Lower leg skin (tissue), 3 donors: ENCODE results near the gene PARD6B.
"Not testable (repeated sequence)": the region's sequence is repeated elsewhere in the genome, so short reads cannot be mapped to it uniquely, and the experiment has no call there.

Source experiments
- POLR2A ChIP-seq, 2 donors: fragments of 450-650 bp; IDR thresholded peaks; one replicate each; pipeline ENCODE4 v1.6.1; 2016 to 2017; ENCODE audit warnings: antibody characterized with exemption in 2 of 2, mild to moderate bottlenecking in 1 of 2, moderate library complexity in 1 of 2
- TF ChIP-seq, protein P1 (sequence below), 3 donors: fragments of 450-650 bp; IDR thresholded peaks; one replicate each; pipeline ENCODE4 v1.5.1; 2016; ENCODE audit warnings: antibody characterized with exemption in 3 of 3, mild to moderate bottlenecking in 3 of 3, moderate library complexity in 2 of 3

DNA sequence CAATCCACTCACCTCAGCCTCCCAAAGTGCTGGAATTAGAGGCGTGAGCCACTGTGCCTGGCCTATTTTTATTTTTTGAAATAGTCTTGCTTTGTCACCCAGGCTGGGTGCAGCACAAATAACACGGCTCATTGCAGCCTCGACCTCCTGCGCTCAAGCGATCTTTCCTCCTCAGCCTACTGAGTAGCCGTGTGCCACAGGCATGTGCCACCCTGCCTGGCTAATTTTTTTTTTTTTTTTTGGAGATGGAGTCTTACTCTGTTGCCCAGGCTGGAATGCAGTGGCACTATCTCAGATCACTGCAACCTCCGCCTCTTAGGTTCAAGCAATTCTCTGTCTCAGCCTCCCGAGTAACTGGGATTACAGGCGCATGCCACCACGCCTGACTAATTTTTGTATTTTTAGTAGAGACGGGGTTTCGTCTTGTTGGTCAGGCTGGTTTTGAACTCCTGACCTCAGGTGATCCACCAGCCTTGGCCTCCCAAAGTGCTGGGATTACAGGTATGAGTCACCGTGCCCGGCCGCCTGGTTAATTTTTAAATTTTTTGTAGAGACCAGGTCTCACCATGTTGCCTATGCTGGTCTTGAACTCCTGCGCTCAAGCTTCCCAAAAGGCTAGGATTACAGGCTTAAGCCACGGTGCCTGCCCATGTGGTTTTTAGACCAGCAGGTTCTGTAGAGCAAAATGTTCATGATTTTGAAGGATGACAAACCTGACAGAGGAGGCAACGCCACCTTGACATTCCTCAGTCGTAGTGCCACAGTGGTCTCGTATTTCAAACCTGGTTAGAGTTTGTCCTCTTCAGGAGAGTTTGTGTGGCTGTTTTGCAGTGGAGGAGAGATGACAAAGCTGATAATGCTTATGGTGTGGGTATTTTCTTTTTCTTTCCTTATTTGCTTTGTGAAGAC, 32.4 kb downstream of the PARD6B start:
- TF ChIP-seq, protein P1, sequence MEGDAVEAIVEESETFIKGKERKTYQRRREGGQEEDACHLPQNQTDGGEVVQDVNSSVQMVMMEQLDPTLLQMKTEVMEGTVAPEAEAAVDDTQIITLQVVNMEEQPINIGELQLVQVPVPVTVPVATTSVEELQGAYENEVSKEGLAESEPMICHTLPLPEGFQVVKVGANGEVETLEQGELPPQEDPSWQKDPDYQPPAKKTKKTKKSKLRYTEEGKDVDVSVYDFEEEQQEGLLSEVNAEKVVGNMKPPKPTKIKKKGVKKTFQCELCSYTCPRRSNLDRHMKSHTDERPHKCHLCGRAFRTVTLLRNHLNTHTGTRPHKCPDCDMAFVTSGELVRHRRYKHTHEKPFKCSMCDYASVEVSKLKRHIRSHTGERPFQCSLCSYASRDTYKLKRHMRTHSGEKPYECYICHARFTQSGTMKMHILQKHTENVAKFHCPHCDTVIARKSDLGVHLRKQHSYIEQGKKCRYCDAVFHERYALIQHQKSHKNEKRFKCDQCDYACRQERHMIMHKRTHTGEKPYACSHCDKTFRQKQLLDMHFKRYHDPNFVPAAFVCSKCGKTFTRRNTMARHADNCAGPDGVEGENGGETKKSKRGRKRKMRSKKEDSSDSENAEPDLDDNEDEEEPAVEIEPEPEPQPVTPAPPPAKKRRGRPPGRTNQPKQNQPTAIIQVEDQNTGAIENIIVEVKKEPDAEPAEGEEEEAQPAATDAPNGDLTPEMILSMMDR (IDR thresholded peaks at IDR 0.05), result not testable (repeated sequence)
- TF ChIP-seq POLR2A (IDR thresholded peaks at IDR 0.05), result not testable (repeated sequence)
